Sigmoid colon (tissue), 3 donors: ENCODE data around the gene NAT10.
"Not testable (repeated sequence)": the region's sequence is repeated elsewhere in the genome, so short reads cannot be mapped to it uniquely, and the experiment has no call there.

Experiments used
- POLR2A ChIP-seq, 2 donors: fragments of 450-650 bp; IDR thresholded peaks; one replicate each; pipeline ENCODE4 v1.6.1; 2016; ENCODE audit warnings: antibody characterized with exemption in 2 of 2, mild to moderate bottlenecking in 2 of 2, moderate library complexity in 2 of 2
- TF ChIP-seq, protein P1 (sequence below), 4 experiments: fragments of 450-650 bp in 3 of 4; fragments of 200-600 bp in 1 of 4; IDR thresholded peaks; one replicate each; pipeline ENCODE4 v1.5.1; 2016 to 2019; ENCODE audit warnings: antibody characterized with exemption in 4 of 4, mild to moderate bottlenecking in 3 of 4, moderate library complexity in 2 of 4

DNA sequence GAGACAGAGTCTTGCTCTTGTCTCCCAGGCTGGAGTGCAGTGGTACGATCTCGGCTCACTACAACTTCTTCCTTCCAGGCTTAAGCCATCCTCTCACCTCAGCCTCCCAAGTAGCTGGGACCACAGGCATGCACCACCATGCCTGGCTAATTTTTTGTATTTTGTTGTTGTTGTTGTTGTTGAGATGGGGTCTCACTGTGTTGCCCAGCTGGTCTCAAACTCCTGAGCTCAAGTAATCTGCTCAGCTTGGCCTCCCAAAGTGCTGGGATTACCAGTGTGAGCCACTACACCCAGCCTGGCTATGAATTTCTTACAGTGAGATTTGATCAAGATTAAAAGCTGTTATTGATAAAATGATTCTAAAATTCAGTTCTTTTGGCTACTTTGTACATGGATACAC lies 10.5 kb upstream of the NAT10 start:
- TF ChIP-seq, protein P1, sequence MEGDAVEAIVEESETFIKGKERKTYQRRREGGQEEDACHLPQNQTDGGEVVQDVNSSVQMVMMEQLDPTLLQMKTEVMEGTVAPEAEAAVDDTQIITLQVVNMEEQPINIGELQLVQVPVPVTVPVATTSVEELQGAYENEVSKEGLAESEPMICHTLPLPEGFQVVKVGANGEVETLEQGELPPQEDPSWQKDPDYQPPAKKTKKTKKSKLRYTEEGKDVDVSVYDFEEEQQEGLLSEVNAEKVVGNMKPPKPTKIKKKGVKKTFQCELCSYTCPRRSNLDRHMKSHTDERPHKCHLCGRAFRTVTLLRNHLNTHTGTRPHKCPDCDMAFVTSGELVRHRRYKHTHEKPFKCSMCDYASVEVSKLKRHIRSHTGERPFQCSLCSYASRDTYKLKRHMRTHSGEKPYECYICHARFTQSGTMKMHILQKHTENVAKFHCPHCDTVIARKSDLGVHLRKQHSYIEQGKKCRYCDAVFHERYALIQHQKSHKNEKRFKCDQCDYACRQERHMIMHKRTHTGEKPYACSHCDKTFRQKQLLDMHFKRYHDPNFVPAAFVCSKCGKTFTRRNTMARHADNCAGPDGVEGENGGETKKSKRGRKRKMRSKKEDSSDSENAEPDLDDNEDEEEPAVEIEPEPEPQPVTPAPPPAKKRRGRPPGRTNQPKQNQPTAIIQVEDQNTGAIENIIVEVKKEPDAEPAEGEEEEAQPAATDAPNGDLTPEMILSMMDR (IDR thresholded peaks at IDR 0.05): not testable (repeated sequence)
- TF ChIP-seq POLR2A (IDR thresholded peaks at IDR 0.05): not testable (repeated sequence)
